Naive B cell (primary cell): ENCODE results near the gene ZNF653. TPM values are rescaled to one million over a fixed set of nuclear protein-coding genes. Genes with fewer than 3 reads are reported as not detected.
A peak's percentile ranks its signal among the peaks of the same experiment; 100 is the strongest.
"Not testable (repeated sequence)": the region's sequence is repeated elsewhere in the genome, so short reads cannot be mapped to it uniquely, and the experiment has no call there.

Experiments used
- ATAC-seq, 2 donors: fragments of 150-1000 bp; cut with Tn5 transposase; 2 replicates each; pipeline ENCODE4 v1.10.0; 2021; ENCODE audit warnings: low read depth in 2 of 2, mild to moderate bottlenecking in 2 of 2, moderate library complexity in 2 of 2
- DNase-seq: peaks from one replicate; pipeline ENCODE4 v3.0.0; 2022
- H3K27ac Mint-ChIP-seq, 6 donors: one replicate each; pipeline ENCODE4 v1.8.0; 2020 to 2022; ENCODE audit warnings: mild to moderate bottlenecking in 6 of 6, mixed read lengths in 6 of 6, moderate library complexity in 5 of 6, inconsistent platforms in 2 of 6
- H3K27me3 Mint-ChIP-seq, 3 donors: one replicate each; pipeline ENCODE4 v1.8.0; 2021 to 2022; ENCODE audit warnings: mixed read lengths in 3 of 3, mild to moderate bottlenecking in 1 of 3
- H3K36me3 Mint-ChIP-seq, 2 donors: one replicate each; pipeline ENCODE4 v1.8.0; 2020 to 2022; ENCODE audit warnings: mixed read lengths in 2 of 2, inconsistent platforms in 1 of 2, mild to moderate bottlenecking in 1 of 2
- H3K4me1 Mint-ChIP-seq, 3 donors: one replicate each; pipeline ENCODE4 v1.8.0; 2020 to 2022; ENCODE audit warnings: mixed read lengths in 3 of 3, inconsistent platforms in 1 of 3, mild to moderate bottlenecking in 1 of 3, moderate library complexity in 1 of 3
- H3K4me3 Mint-ChIP-seq, 8 donors: one replicate each; pipeline ENCODE4 v1.8.0; 2020 to 2022; ENCODE audit warnings: mild to moderate bottlenecking in 8 of 8, mixed read lengths in 8 of 8, moderate library complexity in 8 of 8, inconsistent platforms in 2 of 8
- H3K9me3 Mint-ChIP-seq, 7 donors: one replicate each; pipeline ENCODE4 v1.8.0; 2020 to 2022; ENCODE audit warnings: mixed read lengths in 7 of 7, mild to moderate bottlenecking in 5 of 7, inconsistent platforms in 2 of 7, moderate library complexity in 1 of 7
- polyA plus RNA-seq, 6 donors: library from polyadenylated mRNA; unstranded; fragments of 300-500 nt; fragmentation: Illumina TruSeq; gene quantifications; one replicate each; pipeline ENCODE4 v1.2.3, GENCODE V29; 2021; ENCODE audit warnings: low read depth in 6 of 6

Gene ZNF653
- polyA plus RNA-seq, 6 donors from 2014 or later, result 1.0 to 3.6 (median 1.4) TPM; not detected in 1

GRCh38 chr19:11445141-11445540 is 60.5 kb downstream of the ZNF653 start:
- H3K36me3 Mint-ChIP-seq, result peaks cover 11 to 34% of the 10 kb centered on the region in 2 donors
- H3K4me3 Mint-ChIP-seq, result no peak overlapping the region
- H3K4me1 Mint-ChIP-seq, result peaks cover 13 to 23% (median 18%) of the 10 kb centered on the region in 3 donors
- H3K27ac Mint-ChIP-seq, result peak overlapping the region in 2 of 6 donors; percentile 43 to 63
- DNase-seq, result no peak
- ATAC-seq, result no peak
- H3K9me3 Mint-ChIP-seq, result no peaks in the 10 kb centered on the region
- no peaks in the 10 kb centered on the region for H3K27me3 Mint-ChIP-seq

- peak overlapping the region in 1 of 6 donors; percentile 75 for H3K27ac Mint-ChIP-seq
- peaks cover 13 to 23% (median 18%) of the 10 kb centered on the region in 3 donors for H3K4me1 Mint-ChIP-seq
- no peaks in the 10 kb centered on the region for H3K9me3 Mint-ChIP-seq
- no peaks in the 10 kb centered on the region for H3K27me3 Mint-ChIP-seq
- no peak for ATAC-seq
- DNase-seq, result no peak
- peaks cover 11 to 34% of the 10 kb centered on the region in 2 donors for H3K36me3 Mint-ChIP-seq
- H3K4me3 Mint-ChIP-seq, result no peak overlapping the region
Observed at GRCh38 chr19:11444059-11444458, 61.6 kb downstream of the ZNF653 start.

- Mint-ChIP-seq H3K4me3 (peak overlapping the region; percentile 77 to 99 (median 84)), H3K27me3 (no peaks in the 10 kb centered on the region), H3K27ac (peak overlapping the region; percentile 97 to 100 (median 99)), H3K36me3 (peaks cover 6 to 29% of the 10 kb centered on the region in 2 donors), H3K4me1 (peaks cover 32 to 52% (median 50%) of the 10 kb centered on the region in 3 donors), H3K9me3 (peaks cover 0 to 4% (median 0%) of the 10 kb centered on the region in 7 donors)
- DNase-seq (peak; percentile 85), ATAC-seq (peak; percentile 57 to 58)
Observed at GRCh38 chr19:11437955-11438354, 67.7 kb downstream of the ZNF653 start.

GRCh38 chr19:11435833-11436313 is 69.8 kb downstream of the ZNF653 start:
- DNase-seq (no peak), ATAC-seq (no peak)
- Mint-ChIP-seq H3K4me1 (peaks cover 24 to 43% (median 35%) of the 10 kb centered on the region in 3 donors), H3K4me3 (peak overlapping the region; percentile 94 to 100 (median 100)), H3K27me3 (no peaks in the 10 kb centered on the region), H3K9me3 (peaks cover 0 to 4% (median 0%) of the 10 kb centered on the region in 7 donors), H3K36me3 (peaks cover 0 to 14% of the 10 kb centered on the region in 2 donors), H3K27ac (peak overlapping the region; percentile 97 to 100 (median 100))

GRCh38 chr19:11435057-11435832 is 70.4 kb downstream of the ZNF653 start, which contains the start of the genes ODAD3 and PRKCSH:
Gene ODAD3 (minus strand): TSS chr19:11435121. CDS start chr19:11435016, 105 bp downstream.
Gene PRKCSH (plus strand): TSS chr19:11435635. CDS start chr19:11436118, 483 bp downstream.
- Mint-ChIP-seq H3K4me1 (peaks cover 23 to 41% (median 32%) of the 10 kb centered on the region in 3 donors), H3K9me3 (peaks cover 0 to 4% (median 0%) of the 10 kb centered on the region in 7 donors), H3K36me3 (peaks cover 0 to 10% of the 10 kb centered on the region in 2 donors), H3K27ac (peak within 1 kb of the TSS; percentile 97 to 100 (median 100)), H3K4me3 (peak within 1 kb of the TSS; percentile 94 to 100 (median 100)), H3K27me3 (no peaks in the 10 kb centered on the region)
- peak; percentile 98 for DNase-seq
- peak; percentile 82 to 86 for ATAC-seq

- no peaks in the 10 kb centered on the region for H3K27me3 Mint-ChIP-seq
- ATAC-seq (peak; percentile 1), DNase-seq (no peak)
- H3K4me3 Mint-ChIP-seq, result peak overlapping the region; percentile 94 to 100 (median 100)
- H3K9me3 Mint-ChIP-seq, result peaks cover 0 to 4% (median 0%) of the 10 kb centered on the region in 7 donors
- H3K36me3 Mint-ChIP-seq, result peaks cover 0 to 10% of the 10 kb centered on the region in 2 donors
- H3K27ac Mint-ChIP-seq, result peak overlapping the region; percentile 97 to 100 (median 100)
- H3K4me1 Mint-ChIP-seq, result peaks cover 23 to 41% (median 32%) of the 10 kb centered on the region in 3 donors
Observed at GRCh38 chr19:11434703-11435056, 71.0 kb downstream of the ZNF653 start.

- ATAC-seq, H3K9me3 Mint-ChIP-seq, DNase-seq, H3K27me3 Mint-ChIP-seq: not testable (repeated sequence)
- Mint-ChIP-seq H3K27ac (peak overlapping the region in 3 of 6 donors; percentile 42 to 97 (median 72)), H3K4me3 (peak overlapping the region in 2 of 8 donors; percentile 9 to 99), H3K36me3 (peaks cover 0 to 10% of the 10 kb centered on the region in 2 donors), H3K4me1 (peaks cover 23 to 40% (median 32%) of the 10 kb centered on the region in 3 donors)
Observed at GRCh38 chr19:11433526-11433925, 72.1 kb downstream of the ZNF653 start.

Other genes with a start within 250 kb of the ZNF653 start
- under 1 TPM in 5 of 6 donors, not detected in 1; 0.18 to 0.87 (median 0.31) TPM for gene DOCK6, start 243.3 kb downstream of the ZNF653 start, polyA plus RNA-seq
- gene TSPAN16, start 209.7 kb downstream of the ZNF653 start, polyA plus RNA-seq, result not detected
- gene RAB3D, start 166.2 kb downstream of the ZNF653 start, polyA plus RNA-seq, result 1 to 10 TPM; 1.9 to 5.8 (median 2.4) TPM
- gene TMEM205, start 159.6 kb downstream of the ZNF653 start, polyA plus RNA-seq, result 100 to 1,000 TPM; 102 to 171 (median 114) TPM
- gene CCDC159, start 159.3 kb downstream of the ZNF653 start, polyA plus RNA-seq, result 10 to 100 TPM; 13.2 to 25.0 (median 16.2) TPM
- gene PLPPR2, start 150.4 kb downstream of the ZNF653 start, polyA plus RNA-seq, result under 1 TPM in 2 of 6 donors, not detected in 4; 0.56 to 0.69 TPM
- gene SWSAP1, start 131.2 kb downstream of the ZNF653 start, polyA plus RNA-seq, result 10 to 100 TPM in 1 of 6 donors, 1 to 10 TPM in 5; 6.0 to 10.2 (median 7.6) TPM
- 1 to 10 TPM in 5 of 6 donors, not detected in 1; 2.2 to 3.9 (median 3.6) TPM for gene EPOR, start 121.5 kb downstream of the ZNF653 start, polyA plus RNA-seq
- under 1 TPM in 2 of 6 donors, not detected in 4; 0.40 to 0.44 TPM for gene RGL3, start 86.5 kb downstream of the ZNF653 start, polyA plus RNA-seq
- 1 to 10 TPM in 1 of 6 donors, under 1 TPM in 5; 0.21 to 1.2 (median 0.69) TPM for gene ODAD3, start 70.7 kb downstream of the ZNF653 start, polyA plus RNA-seq
- 10 to 100 TPM; 32.2 to 79.6 (median 46.9) TPM for gene PRKCSH, start 70.2 kb downstream of the ZNF653 start, polyA plus RNA-seq
- not detected for gene ELAVL3, start 24.8 kb downstream of the ZNF653 start, polyA plus RNA-seq
- 10 to 100 TPM; 29.7 to 51.2 (median 34.5) TPM for gene ECSIT, start 23.3 kb upstream of the ZNF653 start, polyA plus RNA-seq
- gene CNN1, start 33.0 kb upstream of the ZNF653 start, polyA plus RNA-seq, result under 1 TPM in 2 of 6 donors, not detected in 4; 0.65 TPM
- 100 to 1,000 TPM in 3 of 6 donors, 10 to 100 TPM in 3; 85.9 to 118 (median 99.2) TPM for gene ELOF1, start 53.4 kb upstream of the ZNF653 start, polyA plus RNA-seq
- 10 to 100 TPM; 17.4 to 44.2 (median 24.6) TPM for gene ACP5, start 71.8 kb upstream of the ZNF653 start, polyA plus RNA-seq
- gene ZNF627, start 91.6 kb upstream of the ZNF653 start, polyA plus RNA-seq, result 10 to 100 TPM in 5 of 6 donors, 1 to 10 TPM in 1; 9.6 to 15.8 (median 13.3) TPM
- gene ZNF823, start 233.1 kb upstream of the ZNF653 start, polyA plus RNA-seq, result 1 to 10 TPM in 5 of 6 donors, not detected in 1; 1.2 to 3.0 (median 1.7) TPM